ENCODE results near the gene RPL18A. TPM values are rescaled to one million over a fixed set of nuclear protein-coding genes. Genes with fewer than 3 reads are reported as not detected.

RPL18A gene
- total and polyA plus RNA-seq, 10 of the 15 experiments (the other 5 are each of a cell fraction or from before 2014, with no cell fraction given): 1,181 to 3,774 (median 2,300) TPM

DNA sequence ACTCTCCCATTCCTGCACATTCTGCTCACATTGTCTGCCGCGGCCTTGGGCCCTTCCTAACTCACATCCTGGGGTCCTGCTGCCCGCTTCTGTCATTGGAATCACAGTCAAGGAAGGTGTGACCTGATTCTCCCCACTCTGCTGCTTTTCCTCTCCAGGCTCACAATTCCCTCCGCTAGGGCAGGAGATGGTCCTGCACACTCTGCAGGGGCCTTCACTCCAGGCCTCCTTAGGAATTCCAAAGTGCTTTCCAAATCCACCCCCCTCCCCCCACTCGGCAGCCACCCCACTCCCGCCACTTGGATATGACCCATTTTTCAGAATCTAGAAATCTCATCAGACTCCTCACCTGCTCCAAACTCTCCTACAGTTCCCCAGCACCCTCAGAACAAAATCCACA lies 9.0 kb downstream of the RPL18A start:
- Histone ChIP-seq H3K79me2 (ENCODE audit: control insufficient read depth, insufficient read depth, low read length) (no peaks in the 10 kb centered on the region), H3K27ac (ENCODE audit: control insufficient read depth, insufficient read depth) (no peak overlapping the region), H3K4me1 (ENCODE audit: control insufficient read depth, insufficient read depth, low read length) (peaks cover 2% of the 10 kb centered on the region), H3K27me3 (replicated peaks in 1 of 2; ENCODE audit: control insufficient read depth in 2 of 2, insufficient read depth in 2 of 2, low read length in 1 of 2) (peaks cover 3 to 4% of the 10 kb centered on the region in 2 experiments; a peak in 3 of 4 replicates), H3K9me3 (replicated peaks; ENCODE audit: control insufficient read depth, insufficient read depth, low read length) (no peaks in the 10 kb centered on the region), H3K4me2 (ENCODE audit: control insufficient read depth, insufficient read depth) (no peak overlapping the region), H2AFZ (ENCODE audit: control insufficient read depth, low read depth, low read length) (no peak overlapping the region), H3K9ac (ENCODE audit: control insufficient read depth, insufficient read depth, low read length) (no peak overlapping the region), H3K4me3 (no peak overlapping the region), H4K20me1 (ENCODE audit: control insufficient read depth, insufficient read depth) (peaks cover 4% of the 10 kb centered on the region), H3K36me3 (ENCODE audit: control insufficient read depth in 2 of 2, insufficient read depth in 2 of 2, low read length in 1 of 2) (peaks cover 4 to 8% of the 10 kb centered on the region in 2 experiments)
- DNase-seq (ENCODE audit: low read depth, low spot score) (no peak), FAIRE-seq (no peak), ATAC-seq (no peak)
- ChIA-PET CTCF (interaction anchor here (1.5 kb wide), 1 partner anchor 70 kb away, joined by 3 read pairs; no protein-coding TSS in a partner anchor), POLR2A (no interaction called here), SMC1A (ENCODE audit: uncharacterized antibody, unreplicated experiment) (interaction anchor here (2.7 kb wide), 1 partner anchor 64 kb away, joined by 11 read pairs; the partner anchor contains the start of gene CCDC124), RAD21 (ENCODE audit: unreplicated experiment) (no interaction called here)
- no TSS peak for BruUV-seq (replicated peaks)
- intact Hi-C loops (cut with micrococcal nuclease; ENCODE audit: unreplicated experiment): no loop called here
- WGBS (ENCODE audit: insufficient coverage, insufficient replicate concordance, low lambda C conversion rate, missing lambda C conversion rate): 27% methylated on average over 6 of the region's 6 CpGs
- in situ Hi-C loops (cut with MboI): loop anchor here (5.0 kb wide), 2 partner anchors 59 to 119 kb away; no protein-coding TSS in a partner anchor
- TF ChIP-seq, protein P1, sequence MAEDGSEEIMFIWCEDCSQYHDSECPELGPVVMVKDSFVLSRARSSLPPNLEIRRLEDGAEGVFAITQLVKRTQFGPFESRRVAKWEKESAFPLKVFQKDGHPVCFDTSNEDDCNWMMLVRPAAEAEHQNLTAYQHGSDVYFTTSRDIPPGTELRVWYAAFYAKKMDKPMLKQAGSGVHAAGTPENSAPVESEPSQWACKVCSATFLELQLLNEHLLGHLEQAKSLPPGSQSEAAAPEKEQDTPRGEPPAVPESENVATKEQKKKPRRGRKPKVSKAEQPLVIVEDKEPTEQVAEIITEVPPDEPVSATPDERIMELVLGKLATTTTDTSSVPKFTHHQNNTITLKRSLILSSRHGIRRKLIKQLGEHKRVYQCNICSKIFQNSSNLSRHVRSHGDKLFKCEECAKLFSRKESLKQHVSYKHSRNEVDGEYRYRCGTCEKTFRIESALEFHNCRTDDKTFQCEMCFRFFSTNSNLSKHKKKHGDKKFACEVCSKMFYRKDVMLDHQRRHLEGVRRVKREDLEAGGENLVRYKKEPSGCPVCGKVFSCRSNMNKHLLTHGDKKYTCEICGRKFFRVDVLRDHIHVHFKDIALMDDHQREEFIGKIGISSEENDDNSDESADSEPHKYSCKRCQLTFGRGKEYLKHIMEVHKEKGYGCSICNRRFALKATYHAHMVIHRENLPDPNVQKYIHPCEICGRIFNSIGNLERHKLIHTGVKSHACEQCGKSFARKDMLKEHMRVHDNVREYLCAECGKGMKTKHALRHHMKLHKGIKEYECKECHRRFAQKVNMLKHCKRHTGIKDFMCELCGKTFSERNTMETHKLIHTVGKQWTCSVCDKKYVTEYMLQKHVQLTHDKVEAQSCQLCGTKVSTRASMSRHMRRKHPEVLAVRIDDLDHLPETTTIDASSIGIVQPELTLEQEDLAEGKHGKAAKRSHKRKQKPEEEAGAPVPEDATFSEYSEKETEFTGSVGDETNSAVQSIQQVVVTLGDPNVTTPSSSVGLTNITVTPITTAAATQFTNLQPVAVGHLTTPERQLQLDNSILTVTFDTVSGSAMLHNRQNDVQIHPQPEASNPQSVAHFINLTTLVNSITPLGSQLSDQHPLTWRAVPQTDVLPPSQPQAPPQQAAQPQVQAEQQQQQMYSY (CRISPR knock-in tag; IDR thresholded peaks at IDR 0.05): no peak
- TF ChIP-seq SMAD5 (IDR thresholded peaks at IDR 0.05; ENCODE audit: low read depth): no peak
- TF ChIP-seq, protein P2, sequence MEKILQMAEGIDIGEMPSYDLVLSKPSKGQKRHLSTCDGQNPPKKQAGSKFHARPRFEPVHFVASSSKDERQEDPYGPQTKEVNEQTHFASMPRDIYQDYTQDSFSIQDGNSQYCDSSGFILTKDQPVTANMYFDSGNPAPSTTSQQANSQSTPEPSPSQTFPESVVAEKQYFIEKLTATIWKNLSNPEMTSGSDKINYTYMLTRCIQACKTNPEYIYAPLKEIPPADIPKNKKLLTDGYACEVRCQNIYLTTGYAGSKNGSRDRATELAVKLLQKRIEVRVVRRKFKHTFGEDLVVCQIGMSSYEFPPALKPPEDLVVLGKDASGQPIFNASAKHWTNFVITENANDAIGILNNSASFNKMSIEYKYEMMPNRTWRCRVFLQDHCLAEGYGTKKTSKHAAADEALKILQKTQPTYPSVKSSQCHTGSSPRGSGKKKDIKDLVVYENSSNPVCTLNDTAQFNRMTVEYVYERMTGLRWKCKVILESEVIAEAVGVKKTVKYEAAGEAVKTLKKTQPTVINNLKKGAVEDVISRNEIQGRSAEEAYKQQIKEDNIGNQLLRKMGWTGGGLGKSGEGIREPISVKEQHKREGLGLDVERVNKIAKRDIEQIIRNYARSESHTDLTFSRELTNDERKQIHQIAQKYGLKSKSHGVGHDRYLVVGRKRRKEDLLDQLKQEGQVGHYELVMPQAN (conservative IDR thresholded peaks at IDR 0.05): no peak
- no peak for TF ChIP-seq TCF3 (IDR thresholded peaks at IDR 0.05; ENCODE audit: borderline replicate concordance, insufficient read depth, low read depth, low read length)
- TF ChIP-seq, protein P3, sequence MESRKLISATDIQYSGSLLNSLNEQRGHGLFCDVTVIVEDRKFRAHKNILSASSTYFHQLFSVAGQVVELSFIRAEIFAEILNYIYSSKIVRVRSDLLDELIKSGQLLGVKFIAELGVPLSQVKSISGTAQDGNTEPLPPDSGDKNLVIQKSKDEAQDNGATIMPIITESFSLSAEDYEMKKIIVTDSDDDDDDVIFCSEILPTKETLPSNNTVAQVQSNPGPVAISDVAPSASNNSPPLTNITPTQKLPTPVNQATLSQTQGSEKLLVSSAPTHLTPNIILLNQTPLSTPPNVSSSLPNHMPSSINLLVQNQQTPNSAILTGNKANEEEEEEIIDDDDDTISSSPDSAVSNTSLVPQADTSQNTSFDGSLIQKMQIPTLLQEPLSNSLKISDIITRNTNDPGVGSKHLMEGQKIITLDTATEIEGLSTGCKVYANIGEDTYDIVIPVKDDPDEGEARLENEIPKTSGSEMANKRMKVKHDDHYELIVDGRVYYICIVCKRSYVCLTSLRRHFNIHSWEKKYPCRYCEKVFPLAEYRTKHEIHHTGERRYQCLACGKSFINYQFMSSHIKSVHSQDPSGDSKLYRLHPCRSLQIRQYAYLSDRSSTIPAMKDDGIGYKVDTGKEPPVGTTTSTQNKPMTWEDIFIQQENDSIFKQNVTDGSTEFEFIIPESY (IDR thresholded peaks at IDR 0.05): no peak
- no peak for TF ChIP-seq KDM1A (IDR thresholded peaks at IDR 0.05; ENCODE audit: borderline replicate concordance)
- TF ChIP-seq, protein P4, sequence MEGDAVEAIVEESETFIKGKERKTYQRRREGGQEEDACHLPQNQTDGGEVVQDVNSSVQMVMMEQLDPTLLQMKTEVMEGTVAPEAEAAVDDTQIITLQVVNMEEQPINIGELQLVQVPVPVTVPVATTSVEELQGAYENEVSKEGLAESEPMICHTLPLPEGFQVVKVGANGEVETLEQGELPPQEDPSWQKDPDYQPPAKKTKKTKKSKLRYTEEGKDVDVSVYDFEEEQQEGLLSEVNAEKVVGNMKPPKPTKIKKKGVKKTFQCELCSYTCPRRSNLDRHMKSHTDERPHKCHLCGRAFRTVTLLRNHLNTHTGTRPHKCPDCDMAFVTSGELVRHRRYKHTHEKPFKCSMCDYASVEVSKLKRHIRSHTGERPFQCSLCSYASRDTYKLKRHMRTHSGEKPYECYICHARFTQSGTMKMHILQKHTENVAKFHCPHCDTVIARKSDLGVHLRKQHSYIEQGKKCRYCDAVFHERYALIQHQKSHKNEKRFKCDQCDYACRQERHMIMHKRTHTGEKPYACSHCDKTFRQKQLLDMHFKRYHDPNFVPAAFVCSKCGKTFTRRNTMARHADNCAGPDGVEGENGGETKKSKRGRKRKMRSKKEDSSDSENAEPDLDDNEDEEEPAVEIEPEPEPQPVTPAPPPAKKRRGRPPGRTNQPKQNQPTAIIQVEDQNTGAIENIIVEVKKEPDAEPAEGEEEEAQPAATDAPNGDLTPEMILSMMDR (IDR thresholded peaks at IDR 0.05 in 2 of 3, conservative IDR thresholded peaks at IDR 0.05 in 1 of 3; ENCODE audit: control insufficient read depth in 2 of 3, extremely low read depth in 1 of 3, insufficient read depth in 1 of 3, low read depth in 3 of 3, low read length in 3 of 3): no peak
- no peak for TF ChIP-seq SUZ12 (IDR thresholded peaks at IDR 0.05; ENCODE audit: unreplicated experiment)
- TF ChIP-seq FOS (IDR thresholded peaks at IDR 0.05; ENCODE audit: borderline replicate concordance, extremely low read depth, insufficient read length): no peak
- no peak for TF ChIP-seq BACH1 (IDR thresholded peaks at IDR 0.05; ENCODE audit: borderline replicate concordance)
- TF ChIP-seq PML (IDR thresholded peaks at IDR 0.05; ENCODE audit: low read length): no peak
- no peak for TF ChIP-seq KAT2A (conservative IDR thresholded peaks at IDR 0.05; ENCODE audit: control insufficient read depth, low read depth, low read length)
- no peak for TF ChIP-seq EP300 (IDR thresholded peaks at IDR 0.05; ENCODE audit: borderline replicate concordance in 1 of 2, control insufficient read depth in 1 of 2, low read depth in 2 of 2, low read length in 2 of 2)
